ENCODE data around the gene NUP210. TPM values are rescaled to one million over a fixed set of nuclear protein-coding genes. Genes with fewer than 3 reads are reported as not detected.

Gene NUP210
- polyA plus RNA-seq, result 0.90 and 4.2 TPM in 2 replicates

DNA sequence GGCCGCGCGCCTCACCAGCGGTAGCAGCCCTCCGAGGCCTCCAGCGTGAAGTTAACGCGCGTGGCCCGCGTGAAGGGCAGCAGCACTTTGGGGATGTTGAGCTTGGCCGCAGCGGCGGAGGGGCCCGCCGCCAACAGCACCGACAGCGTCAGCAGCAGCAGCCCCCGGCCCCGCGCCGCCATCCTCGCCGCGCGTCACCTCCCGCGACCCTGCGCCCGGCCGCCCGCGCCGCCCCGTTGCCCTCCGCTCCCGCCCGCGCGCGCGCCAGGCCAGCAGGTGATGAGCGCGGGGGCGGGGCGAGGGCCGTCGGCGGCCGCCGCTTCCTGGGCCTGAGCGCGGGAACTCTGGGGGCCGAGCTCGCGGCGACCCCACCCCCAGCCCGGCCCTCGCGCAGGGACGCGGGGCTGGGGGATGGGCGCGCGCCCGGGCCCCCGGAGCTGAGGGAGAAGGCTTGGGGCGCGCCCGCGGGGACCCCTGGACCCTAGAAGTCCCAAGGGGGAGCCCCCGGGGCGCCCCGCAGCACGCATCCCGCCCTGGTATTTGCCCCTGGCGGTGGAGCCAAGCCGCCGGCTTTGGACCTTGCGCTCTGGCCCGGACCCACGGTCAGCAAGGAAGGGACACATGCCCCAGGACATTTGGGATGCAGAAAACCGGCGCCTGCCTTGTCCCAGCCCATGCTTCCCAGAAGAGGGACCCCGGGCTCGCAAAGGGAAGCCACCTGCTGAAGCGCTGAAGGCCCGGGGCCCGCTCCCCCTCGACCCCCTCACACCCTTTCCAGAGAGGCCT is at the start of gene NUP210:
NUP210 (minus strand) TSS at position 278 of the 786 bp plus-strand sequence; CDS start at position 182, 96 bp downstream.

Other genes starting within 250 kb of the NUP210 start
- gene HDAC11, start 60.0 kb upstream of the NUP210 start, polyA plus RNA-seq, result 4.4 and 4.6 TPM in 2 replicates
- gene FBLN2, start 128.8 kb upstream of the NUP210 start, polyA plus RNA-seq, result 1.2 and 2.0 TPM in 2 replicates